Mesenchymal stem cell (in vitro differentiated cells and primary cell): ENCODE results near the gene PMIS2.

Experiments used
- DNase-seq: peaks from one replicate; pipeline ENCODE4 v3.0.0-alpha.2; 2013
- H2AFZ ChIP-seq: one replicate; pipeline ENCODE4 v1.6.1; 2013; ENCODE audit warnings: low read depth, mild to moderate bottlenecking, control low read depth, inconsistent platforms, low read length, moderate library complexity
- H2AK5ac ChIP-seq: 2 replicates; pipeline ENCODE4 v1.6.1; 2013; ENCODE audit warnings: low read length, moderate library complexity, mild to moderate bottlenecking, inconsistent platforms; ENCODE audit not compliant: severe bottlenecking
- H2BK120ac ChIP-seq: one replicate; pipeline ENCODE4 v1.6.1; 2013; ENCODE audit warnings: low read depth, mild to moderate bottlenecking, inconsistent platforms, low read length, moderate library complexity
- H2BK12ac ChIP-seq, 2 experiments: one replicate each; pipeline ENCODE4 v1.6.1; 2013; ENCODE audit warnings: inconsistent platforms in 2 of 2, low read length in 2 of 2, mild to moderate bottlenecking in 2 of 2, moderate library complexity in 2 of 2, control low read depth in 1 of 2
- H2BK15ac ChIP-seq: one replicate; pipeline ENCODE4 v1.6.1; 2013; ENCODE audit warnings: mild to moderate bottlenecking, low read depth, inconsistent platforms; ENCODE audit not compliant: poor library complexity, severe bottlenecking
- H2BK5ac ChIP-seq: 2 replicates; pipeline ENCODE4 v1.6.1; 2013; ENCODE audit warnings: low read depth, mild to moderate bottlenecking, low read length, control low read depth, inconsistent platforms; ENCODE audit not compliant: poor library complexity, severe bottlenecking
- H3K14ac ChIP-seq, 2 experiments: one replicate each; pipeline ENCODE4 v1.6.1; 2013; ENCODE audit warnings: inconsistent platforms in 2 of 2, low read length in 2 of 2, control low read depth in 1 of 2, mild to moderate bottlenecking in 1 of 2, moderate library complexity in 1 of 2
- H3K18ac ChIP-seq, 2 experiments: one replicate each; pipeline ENCODE4 v1.6.1; 2013; ENCODE audit warnings: inconsistent platforms in 2 of 2, low read length in 2 of 2, control low read depth in 1 of 2, low read depth in 1 of 2, mild to moderate bottlenecking in 1 of 2
- H3K23ac ChIP-seq, 2 experiments: one replicate each; pipeline ENCODE4 v1.6.1; 2013; ENCODE audit warnings: inconsistent platforms in 2 of 2, low read length in 2 of 2, mild to moderate bottlenecking in 2 of 2, moderate library complexity in 2 of 2, control low read depth in 1 of 2
- H3K27ac ChIP-seq: 2 replicates; pipeline ENCODE4 v1.5.1; 2013; ENCODE audit warnings: mild to moderate bottlenecking, moderate library complexity, low read length, control low read depth, inconsistent platforms; ENCODE audit not compliant: poor library complexity, severe bottlenecking
- H3K27me3 ChIP-seq, 2 experiments: 2 replicates each; pipeline versions ENCODE4 v1.6.1 to v1.7.0; 2013; ENCODE audit warnings: low read length in 2 of 2, mild to moderate bottlenecking in 2 of 2, moderate library complexity in 2 of 2, control low read depth in 1 of 2, inconsistent platforms in 1 of 2; ENCODE audit not compliant: control insufficient read depth in 1 of 2, insufficient read depth in 1 of 2
- H3K36me3 ChIP-seq, 2 experiments: 2 replicates each; pipeline versions ENCODE4 v1.6.1 to v1.7.0; 2013; ENCODE audit warnings: low read length in 2 of 2, control low read depth in 1 of 2, inconsistent platforms in 1 of 2, low read depth in 1 of 2, mild to moderate bottlenecking in 1 of 2; ENCODE audit not compliant: insufficient read depth in 2 of 2, control insufficient read depth in 1 of 2
- H3K4ac ChIP-seq, 2 experiments: one replicate each; pipeline ENCODE4 v1.6.1; 2013; ENCODE audit warnings: inconsistent platforms in 2 of 2, low read length in 2 of 2, mild to moderate bottlenecking in 2 of 2, moderate library complexity in 2 of 2, control low read depth in 1 of 2, low read depth in 1 of 2
- H3K4me1 ChIP-seq: 2 replicates; pipeline ENCODE4 v1.6.1; 2013; ENCODE audit warnings: low read depth, low read length, control low read depth; ENCODE audit not compliant: control insufficient read depth, insufficient read depth
- H3K4me2 ChIP-seq: 2 replicates; pipeline ENCODE4 v1.6.1; 2013; ENCODE audit warnings: low read length, mild to moderate bottlenecking, inconsistent platforms; ENCODE audit not compliant: poor library complexity, severe bottlenecking
- H3K4me3 ChIP-seq, 2 experiments: 2 replicates each; pipeline versions ENCODE4 v1.5.1 to v1.7.0; 2013; ENCODE audit warnings: low read length in 2 of 2, mild to moderate bottlenecking in 2 of 2, control low read depth in 1 of 2, low read depth in 1 of 2; ENCODE audit not compliant: insufficient read depth in 1 of 2
- H3K79me1 ChIP-seq: replicated peaks from 2 replicates; pipeline ENCODE4 v1.6.1; 2013; ENCODE audit warnings: mild to moderate bottlenecking, control low read depth, low read length, inconsistent platforms; ENCODE audit not compliant: poor library complexity, severe bottlenecking
- H3K9ac ChIP-seq: 2 replicates; pipeline ENCODE4 v1.7.0; 2013; ENCODE audit warnings: mild to moderate bottlenecking, low read length, moderate library complexity
- H3K9me3 ChIP-seq: 2 replicates; pipeline ENCODE4 v1.7.0; 2013; ENCODE audit warnings: mild to moderate bottlenecking, low read length; ENCODE audit not compliant: control insufficient read depth
- H4K8ac ChIP-seq: one replicate; pipeline ENCODE4 v1.6.1; 2013; ENCODE audit warnings: inconsistent platforms, mild to moderate bottlenecking, low read length, moderate library complexity
- H4K91ac ChIP-seq: one replicate; pipeline ENCODE4 v1.6.1; 2013; ENCODE audit warnings: mild to moderate bottlenecking, low read length, inconsistent platforms
- WGBS: methylation state at CpG from one replicate; pipeline ENCODE4 v1.1.7; 2013; ENCODE audit warnings: mixed read lengths; 5-methylcytosine and 5-hydroxymethylcytosine counted together

Gene PMIS2

GRCh38 chr19:35549879-35550523 is 36.0 kb upstream of the PMIS2 start:
- Histone ChIP-seq H3K9ac (no peak overlapping the region), H2AK5ac (no peak overlapping the region), H2BK15ac (no peak overlapping the region), H2AFZ (no peak overlapping the region), H3K4ac (no peak overlapping the region), H2BK120ac (no peak overlapping the region), H4K8ac (no peak overlapping the region), H4K91ac (no peak overlapping the region), H3K4me3 (no peak overlapping the region), H3K27ac (no peak overlapping the region), H3K4me2 (no peak overlapping the region), H3K79me1 (peaks cover 31% of the 10 kb centered on the region), H3K23ac (no peak overlapping the region), H3K14ac (no peak overlapping the region), H3K36me3 (peaks cover 26 to 31% of the 10 kb centered on the region in 2 experiments), H3K27me3 (peaks cover 0 to 22% of the 10 kb centered on the region in 2 experiments), H3K18ac (no peak overlapping the region), H2BK5ac (no peak overlapping the region), H2BK12ac (no peak overlapping the region), H3K4me1 (peaks cover 7% of the 10 kb centered on the region), H3K9me3 (no peaks in the 10 kb centered on the region)
- DNase-seq = no peak
- 95% methylated on average over 15 of the region's 15 CpGs for WGBS

GRCh38 chr19:35551091-35551810 is 34.7 kb upstream of the PMIS2 start:
- Histone ChIP-seq H2BK120ac (no peak overlapping the region), H3K23ac (no peak overlapping the region), H3K27me3 (peaks cover 4 to 34% of the 10 kb centered on the region in 2 experiments), H2BK12ac (no peak overlapping the region), H4K8ac (no peak overlapping the region), H2AFZ (no peak overlapping the region), H2BK15ac (no peak overlapping the region), H2AK5ac (no peak overlapping the region), H3K36me3 (peaks cover 26 to 31% of the 10 kb centered on the region in 2 experiments), H4K91ac (no peak overlapping the region), H3K9ac (no peak overlapping the region), H3K9me3 (no peaks in the 10 kb centered on the region), H3K4me2 (no peak overlapping the region), H3K18ac (no peak overlapping the region), H3K27ac (no peak overlapping the region), H3K79me1 (peaks cover 26% of the 10 kb centered on the region), H3K4me1 (peaks cover 7% of the 10 kb centered on the region), H3K4ac (no peak overlapping the region), H2BK5ac (no peak overlapping the region), H3K14ac (no peak overlapping the region), H3K4me3 (no peak overlapping the region)
- WGBS = 95% methylated on average over 21 of the region's 21 CpGs
- no peak for DNase-seq

DNA sequence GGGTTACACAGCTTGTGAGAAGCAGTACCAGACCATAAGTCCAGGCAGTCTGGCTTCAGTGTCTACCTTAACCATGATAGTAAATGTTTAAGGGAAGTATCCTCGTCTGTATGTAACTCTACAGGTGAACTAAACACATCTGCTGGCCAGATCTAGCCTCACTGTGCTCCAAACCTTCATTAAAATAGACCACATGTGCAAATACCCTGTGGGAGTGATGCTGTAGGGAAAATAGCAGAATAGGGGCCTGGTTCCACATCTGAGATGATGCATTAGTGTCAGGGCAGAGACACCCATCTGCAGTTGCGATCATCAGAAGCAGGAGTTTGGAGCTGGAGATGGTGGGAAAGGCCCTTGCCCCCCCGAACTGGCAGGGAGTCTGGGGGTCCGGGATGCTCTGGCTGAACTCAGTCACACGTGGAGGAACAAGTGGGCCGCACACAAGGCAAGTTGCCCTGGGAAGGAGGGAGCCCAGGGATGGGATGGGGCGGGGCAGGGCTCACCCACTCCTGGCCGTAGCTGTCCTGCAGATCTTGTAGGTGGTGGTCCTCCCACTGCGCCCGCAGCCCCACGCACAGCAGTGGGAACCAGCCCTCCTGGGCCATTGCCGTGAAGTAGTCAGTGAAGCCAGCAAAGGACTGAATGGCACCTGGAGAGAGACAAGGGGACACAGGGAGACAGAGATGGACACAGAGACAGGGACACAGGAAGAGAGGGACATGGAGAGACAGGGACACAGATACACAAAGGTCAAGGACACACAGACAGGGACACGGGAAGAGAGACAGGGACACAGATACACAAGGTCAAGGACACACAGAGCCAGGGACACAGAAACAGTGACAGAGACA is 33.2 kb upstream of the PMIS2 start:
- Histone ChIP-seq H2BK120ac (no peak overlapping the region), H3K18ac (no peak overlapping the region), H3K9me3 (no peaks in the 10 kb centered on the region), H3K9ac (no peak overlapping the region), H2AFZ (no peak overlapping the region), H3K79me1 (peaks cover 15% of the 10 kb centered on the region), H3K4me2 (no peak overlapping the region), H3K27ac (no peak overlapping the region), H3K36me3 (peaks cover 15 to 24% of the 10 kb centered on the region in 2 experiments), H4K91ac (no peak overlapping the region), H2BK5ac (no peak overlapping the region), H2BK15ac (no peak overlapping the region), H3K4ac (no peak overlapping the region), H3K27me3 (peaks cover 6 to 47% of the 10 kb centered on the region in 2 experiments), H2AK5ac (no peak overlapping the region), H4K8ac (no peak overlapping the region), H2BK12ac (no peak overlapping the region), H3K4me1 (peaks cover 6% of the 10 kb centered on the region), H3K4me3 (no peak overlapping the region), H3K14ac (no peak overlapping the region), H3K23ac (no peak overlapping the region)
- no peak for DNase-seq
- 69% methylated on average over 12 of the region's 13 CpGs for WGBS
